ENCODE data around the gene EPHB1.

EPHB1 gene

DNA sequence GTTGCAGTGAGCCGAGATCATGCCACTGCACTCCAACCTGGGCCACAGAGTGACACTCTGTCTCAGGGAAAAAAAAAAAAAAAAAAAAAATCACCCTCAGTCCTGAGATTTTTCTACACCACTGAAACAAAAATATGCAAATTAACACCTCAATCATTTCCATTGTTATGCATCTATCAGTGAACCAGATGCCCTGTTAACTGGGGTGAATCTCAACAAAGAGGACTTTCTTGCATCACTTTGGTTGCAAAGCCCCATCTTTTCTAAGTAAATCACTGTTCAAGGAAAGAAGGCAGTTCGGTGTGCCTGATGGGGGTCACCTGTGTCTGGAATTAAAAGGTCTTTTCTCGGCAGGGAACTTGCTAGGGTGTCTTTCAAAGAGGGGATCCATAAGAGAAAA lies 421.6 kb downstream of the EPHB1 start:
- no peak overlapping the region for H3K4me3 ChIP-seq (ENCODE audit: low read depth, low read length)
- in situ Hi-C loops (cut with HindIII; ENCODE audit: low pct_ligation_motif_present, low sequenced_read_pairs) = no loop called here
- no peak overlapping the region for H3K27ac ChIP-seq
- H3K27me3 ChIP-seq (replicated peaks) = no peaks in the 10 kb centered on the region
- no peaks in the 10 kb centered on the region for H3K36me3 ChIP-seq (replicated peaks)
- no peak for DNase-seq
- no peak for TF ChIP-seq CTCF (IDR thresholded peaks at IDR 0.05; ENCODE audit: low read depth, low read length, missing control alignments)

- in situ Hi-C loops (cut with HindIII; ENCODE audit: low pct_ligation_motif_present, low sequenced_read_pairs) = no loop called here
- no peak for DNase-seq
Measured at GRCh38 chr3:135217730-135218129, 422.7 kb downstream of the EPHB1 start.

GRCh38 chr3:135218304-135218703 lies 423.2 kb downstream of the EPHB1 start:
- DNase-seq = no peak
- no peak overlapping the region for H3K27ac ChIP-seq
- no peak overlapping the region for H3K4me3 ChIP-seq (ENCODE audit: low read depth, low read length)
- no peaks in the 10 kb centered on the region for H3K36me3 ChIP-seq (replicated peaks)
- TF ChIP-seq CTCF (IDR thresholded peaks at IDR 0.05; ENCODE audit: low read depth, low read length, missing control alignments) = no peak
- in situ Hi-C loops (cut with HindIII; ENCODE audit: low pct_ligation_motif_present, low sequenced_read_pairs) = no loop called here
- no peaks in the 10 kb centered on the region for H3K27me3 ChIP-seq (replicated peaks)

More at GRCh38 chr3:135217730-135218129, 422.7 kb downstream of the EPHB1 start:
- no peaks in the 10 kb centered on the region for H3K36me3 ChIP-seq (replicated peaks)
- no peak overlapping the region for H3K27ac ChIP-seq
- TF ChIP-seq CTCF (IDR thresholded peaks at IDR 0.05; ENCODE audit: low read depth, low read length, missing control alignments) = no peak
- no peak overlapping the region for H3K4me3 ChIP-seq (ENCODE audit: low read depth, low read length)
- no peaks in the 10 kb centered on the region for H3K27me3 ChIP-seq (replicated peaks)

DNA sequence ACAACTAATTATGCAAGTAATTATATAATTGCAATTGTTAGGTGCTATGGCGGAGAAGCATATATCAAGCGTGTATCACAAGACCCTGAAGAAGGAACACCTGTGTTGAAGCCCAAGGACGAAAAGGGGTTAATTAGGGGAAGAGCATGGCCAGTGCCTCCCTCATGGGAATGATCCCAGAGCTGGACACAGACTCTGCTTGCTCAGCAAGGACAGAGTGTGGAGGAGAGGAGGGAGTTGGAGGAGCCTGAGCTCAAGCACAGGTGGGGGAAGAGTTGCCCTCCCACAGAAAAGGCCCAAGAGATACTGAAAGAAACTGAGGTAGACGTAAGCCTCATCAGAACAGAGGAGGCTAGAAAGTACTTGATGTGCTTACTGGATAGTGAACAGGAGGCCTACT lies 423.7 kb downstream of the EPHB1 start:
- no peak for DNase-seq
- Histone ChIP-seq H3K27ac (no peak overlapping the region), H3K36me3 (replicated peaks) (no peaks in the 10 kb centered on the region), H3K27me3 (replicated peaks) (no peaks in the 10 kb centered on the region), H3K4me3 (ENCODE audit: low read depth, low read length) (no peak overlapping the region)
- in situ Hi-C loops (cut with HindIII; ENCODE audit: low pct_ligation_motif_present, low sequenced_read_pairs) = no loop called here
- no peak for TF ChIP-seq CTCF (IDR thresholded peaks at IDR 0.05; ENCODE audit: low read depth, low read length, missing control alignments)

GRCh38 chr3:135224815-135225362 lies 429.8 kb downstream of the EPHB1 start:
- no peak for TF ChIP-seq CTCF (IDR thresholded peaks at IDR 0.05; ENCODE audit: low read depth, low read length, missing control alignments)
- H3K4me3 ChIP-seq (ENCODE audit: low read depth, low read length) = no peak overlapping the region
- no peaks in the 10 kb centered on the region for H3K27me3 ChIP-seq (replicated peaks)
- in situ Hi-C loops (cut with HindIII; ENCODE audit: low pct_ligation_motif_present, low sequenced_read_pairs) = no loop called here
- H3K27ac ChIP-seq = no peak overlapping the region
- no peak for DNase-seq
- no peaks in the 10 kb centered on the region for H3K36me3 ChIP-seq (replicated peaks)

DNA sequence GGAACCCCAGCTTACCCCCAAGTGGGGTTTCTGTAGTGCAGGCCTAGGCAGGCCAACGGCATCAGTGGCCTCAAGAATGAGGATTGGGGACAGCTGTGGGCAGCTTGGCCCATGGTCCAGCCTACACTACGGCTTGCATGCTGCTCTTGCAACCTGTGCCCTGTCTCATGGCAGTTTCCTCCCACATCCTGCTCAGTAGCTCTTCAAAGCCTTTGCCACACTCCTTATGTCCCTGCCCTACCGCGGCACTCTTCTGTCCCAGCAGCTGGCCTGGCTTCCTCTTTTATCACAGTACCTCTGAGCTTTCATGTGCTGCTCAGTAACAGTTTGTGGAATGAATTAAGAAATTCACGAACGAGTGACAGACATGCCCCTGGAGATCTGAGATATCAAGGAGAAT lies 431.0 kb downstream of the EPHB1 start:
- no peaks in the 10 kb centered on the region for H3K36me3 ChIP-seq (replicated peaks)
- H3K27me3 ChIP-seq (replicated peaks) = no peaks in the 10 kb centered on the region
- no peak for DNase-seq
- no peak overlapping the region for H3K4me3 ChIP-seq (ENCODE audit: low read depth, low read length)
- no peak overlapping the region for H3K27ac ChIP-seq
- in situ Hi-C loops (cut with HindIII; ENCODE audit: low pct_ligation_motif_present, low sequenced_read_pairs) = no loop called here
- no peak for TF ChIP-seq CTCF (IDR thresholded peaks at IDR 0.05; ENCODE audit: low read depth, low read length, missing control alignments)

Measured in brain microvascular endothelial cell (primary cell).